Activated T-helper 2 cell treated with anti-CD3 and anti-CD28 coated beads, Interferon-gamma antibody, Interleukin-2, Interleukin-4, amounts not matched to agents 10 μg/mL and 5 μg/mL and 100 μg/mL, durations not matched to agents 14 hours and 24 hours and 36 hours (primary cell): ENCODE measurements around the gene COL1A2. TPM values are rescaled to one million over a fixed set of nuclear protein-coding genes. Genes with fewer than 3 reads are reported as not detected.

Source experiments
- DNase-seq: peaks from one replicate; pipeline ENCODE4 v3.0.0; 2021; ENCODE audit warnings: low spot score
- H3K27ac Mint-ChIP-seq: one replicate; pipeline ENCODE4 v1.8.0; 2021; ENCODE audit warnings: mixed read lengths
- H3K27me3 Mint-ChIP-seq: one replicate; pipeline ENCODE4 v1.8.0; 2021; ENCODE audit warnings: low read depth, mixed read lengths
- H3K36me3 Mint-ChIP-seq: one replicate; pipeline ENCODE4 v1.8.0; 2021; ENCODE audit warnings: low read depth, mixed read lengths
- H3K4me1 Mint-ChIP-seq: one replicate; pipeline ENCODE4 v1.8.0; 2021; ENCODE audit warnings: low read depth, mixed read lengths
- H3K4me3 Mint-ChIP-seq: one replicate; pipeline ENCODE4 v1.8.0; 2021; ENCODE audit warnings: low read depth, mild to moderate bottlenecking, moderate library complexity, mixed read lengths
- H3K9me3 Mint-ChIP-seq: one replicate; pipeline ENCODE4 v1.8.0; 2021; ENCODE audit warnings: mixed read lengths
- intact Hi-C: fragments of 100-400 bp; cut with micrococcal nuclease; formaldehyde crosslinking; loops from one replicate; pipeline ENCODE4 v1.15.1; 2023
- total RNA-seq: library from RNA; stranded (reverse); gene quantifications from 2 replicates; pipeline ENCODE4 v1.2.3, GENCODE V29; 2022

Gene COL1A2
- total RNA-seq, 1 donor from 2014 or later: 1.4 TPM

- Mint-ChIP-seq H3K36me3 (no peaks in the 10 kb centered on the region), H3K27me3 (peaks cover 7% of the 10 kb centered on the region), H3K27ac (no peak overlapping the region), H3K4me3 (no peak overlapping the region), H3K4me1 (no peaks in the 10 kb centered on the region), H3K9me3 (no peaks in the 10 kb centered on the region)
- intact Hi-C loops: no loop called here
- DNase-seq: no peak
These were observed 55.5 kb downstream of the COL1A2 start for GRCh38 chr7:94450044-94450697.

- no peaks in the 10 kb centered on the region for H3K4me1 Mint-ChIP-seq
- no peak for DNase-seq
- no peak overlapping the region for H3K27ac Mint-ChIP-seq
- intact Hi-C loops: no loop called here
- no peaks in the 10 kb centered on the region for H3K36me3 Mint-ChIP-seq
- H3K27me3 Mint-ChIP-seq: peaks cover 2% of the 10 kb centered on the region
- no peaks in the 10 kb centered on the region for H3K9me3 Mint-ChIP-seq
- H3K4me3 Mint-ChIP-seq: no peak overlapping the region
These were observed 56.5 kb downstream of the COL1A2 start for GRCh38 chr7:94451187-94451586.

GRCh38 chr7:94452239-94452638 is 57.5 kb downstream of the COL1A2 start:
- no peak for DNase-seq
- H3K4me1 Mint-ChIP-seq: no peaks in the 10 kb centered on the region
- intact Hi-C loops: no loop called here
- peaks cover 2% of the 10 kb centered on the region for H3K27me3 Mint-ChIP-seq
- H3K4me3 Mint-ChIP-seq: no peak overlapping the region
- H3K9me3 Mint-ChIP-seq: no peaks in the 10 kb centered on the region
- H3K27ac Mint-ChIP-seq: no peak overlapping the region
- no peaks in the 10 kb centered on the region for H3K36me3 Mint-ChIP-seq

- Mint-ChIP-seq H3K27me3 (peaks cover 2% of the 10 kb centered on the region), H3K27ac (no peak overlapping the region), H3K9me3 (no peaks in the 10 kb centered on the region), H3K4me3 (no peak overlapping the region), H3K4me1 (no peaks in the 10 kb centered on the region), H3K36me3 (no peaks in the 10 kb centered on the region)
- no peak for DNase-seq
- intact Hi-C loops: no loop called here
These were observed 59.2 kb downstream of the COL1A2 start for GRCh38 chr7:94453898-94454297.

GRCh38 chr7:94458041-94458440 is 63.3 kb downstream of the COL1A2 start:
- intact Hi-C loops: loop anchor here (5.0 kb wide), 1 partner anchor 54 kb away; no protein-coding TSS in a partner anchor
- H3K4me3 Mint-ChIP-seq: no peak overlapping the region
- H3K27me3 Mint-ChIP-seq: peaks cover 1% of the 10 kb centered on the region
- no peaks in the 10 kb centered on the region for H3K36me3 Mint-ChIP-seq
- H3K27ac Mint-ChIP-seq: no peak overlapping the region
- H3K4me1 Mint-ChIP-seq: no peaks in the 10 kb centered on the region
- no peak for DNase-seq
- H3K9me3 Mint-ChIP-seq: no peaks in the 10 kb centered on the region

GRCh38 chr7:94466516-94466915 is 71.8 kb downstream of the COL1A2 start:
- intact Hi-C loops: no loop called here
- no peaks in the 10 kb centered on the region for H3K36me3 Mint-ChIP-seq
- no peak overlapping the region for H3K4me3 Mint-ChIP-seq
- H3K27me3 Mint-ChIP-seq: peaks cover 11% of the 10 kb centered on the region
- H3K9me3 Mint-ChIP-seq: peaks cover under 1% of the 10 kb centered on the region
- H3K27ac Mint-ChIP-seq: no peak overlapping the region
- no peak for DNase-seq
- no peaks in the 10 kb centered on the region for H3K4me1 Mint-ChIP-seq

GRCh38 chr7:94471604-94472003 is 76.9 kb downstream of the COL1A2 start:
- H3K27me3 Mint-ChIP-seq: peaks cover 21% of the 10 kb centered on the region
- H3K36me3 Mint-ChIP-seq: no peaks in the 10 kb centered on the region
- DNase-seq: no peak
- no peak overlapping the region for H3K27ac Mint-ChIP-seq
- peaks cover 4% of the 10 kb centered on the region for H3K9me3 Mint-ChIP-seq
- H3K4me1 Mint-ChIP-seq: no peaks in the 10 kb centered on the region
- H3K4me3 Mint-ChIP-seq: no peak overlapping the region
- intact Hi-C loops: no loop called here

GRCh38 chr7:94472608-94473007 is 77.9 kb downstream of the COL1A2 start:
- Mint-ChIP-seq H3K27me3 (peaks cover 19% of the 10 kb centered on the region), H3K27ac (no peak overlapping the region), H3K9me3 (peaks cover 4% of the 10 kb centered on the region), H3K4me3 (no peak overlapping the region), H3K36me3 (no peaks in the 10 kb centered on the region), H3K4me1 (no peaks in the 10 kb centered on the region)
- intact Hi-C loops: no loop called here
- no peak for DNase-seq

- Mint-ChIP-seq H3K9me3 (peaks cover 4% of the 10 kb centered on the region), H3K4me1 (no peaks in the 10 kb centered on the region), H3K36me3 (no peaks in the 10 kb centered on the region), H3K27me3 (peaks cover 17% of the 10 kb centered on the region), H3K27ac (no peak overlapping the region), H3K4me3 (no peak overlapping the region)
- DNase-seq: no peak
- intact Hi-C loops: no loop called here
These were observed 81.7 kb downstream of the COL1A2 start for GRCh38 chr7:94476251-94476840.

GRCh38 chr7:94477878-94478277 is 83.2 kb downstream of the COL1A2 start:
- Mint-ChIP-seq H3K9me3 (no peaks in the 10 kb centered on the region), H3K27me3 (peaks cover 17% of the 10 kb centered on the region), H3K4me3 (no peak overlapping the region), H3K27ac (no peak overlapping the region), H3K4me1 (no peaks in the 10 kb centered on the region), H3K36me3 (no peaks in the 10 kb centered on the region)
- intact Hi-C loops: no loop called here
- DNase-seq: no peak

GRCh38 chr7:94478648-94479214 is 84.0 kb downstream of the COL1A2 start:
- no peak for DNase-seq
- Mint-ChIP-seq H3K4me3 (no peak overlapping the region), H3K27ac (no peak overlapping the region), H3K9me3 (no peaks in the 10 kb centered on the region), H3K4me1 (peaks cover 1% of the 10 kb centered on the region), H3K27me3 (peaks cover 17% of the 10 kb centered on the region), H3K36me3 (no peaks in the 10 kb centered on the region)
- intact Hi-C loops: no loop called here
